ENCODE data around the gene PDE6G.

The PDE6G gene

DNA sequence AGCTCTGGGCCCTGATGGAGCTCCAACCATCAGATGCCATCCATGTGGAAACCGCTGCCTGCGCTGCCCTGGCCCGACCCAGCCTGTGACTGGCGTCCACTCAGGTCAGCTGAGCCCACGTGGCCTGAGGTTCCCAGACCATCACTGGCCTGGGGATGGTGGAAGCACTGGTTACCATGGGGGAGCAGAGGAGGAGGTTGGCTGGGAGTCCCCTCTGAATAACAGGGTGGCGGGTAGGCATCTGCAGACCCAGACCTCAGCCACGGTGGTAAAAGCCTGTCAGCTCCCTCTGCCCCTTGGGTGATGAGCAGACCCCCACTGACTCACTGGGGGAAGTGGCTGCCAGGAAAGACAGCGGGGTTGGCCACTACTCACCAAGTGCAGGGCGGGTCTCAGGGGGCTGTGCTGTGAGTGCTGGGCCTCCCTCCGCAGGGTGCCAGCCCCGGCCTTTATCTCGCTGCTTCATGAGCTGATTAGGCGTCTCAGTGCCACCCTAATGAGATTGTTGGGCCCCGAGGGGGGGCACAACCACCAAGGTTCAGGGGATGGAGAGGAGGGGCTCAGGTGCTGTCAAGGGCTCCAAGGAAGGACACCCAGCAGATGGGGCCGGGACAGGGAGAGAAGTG lies at the start of gene PDE6G:
Gene PDE6G, minus strand, starts transcription at position 425 of the 626 bp plus-strand sequence. CDS start 3,237 bp downstream, outside the sequence.
- FAIRE-seq: no peak

DNA sequence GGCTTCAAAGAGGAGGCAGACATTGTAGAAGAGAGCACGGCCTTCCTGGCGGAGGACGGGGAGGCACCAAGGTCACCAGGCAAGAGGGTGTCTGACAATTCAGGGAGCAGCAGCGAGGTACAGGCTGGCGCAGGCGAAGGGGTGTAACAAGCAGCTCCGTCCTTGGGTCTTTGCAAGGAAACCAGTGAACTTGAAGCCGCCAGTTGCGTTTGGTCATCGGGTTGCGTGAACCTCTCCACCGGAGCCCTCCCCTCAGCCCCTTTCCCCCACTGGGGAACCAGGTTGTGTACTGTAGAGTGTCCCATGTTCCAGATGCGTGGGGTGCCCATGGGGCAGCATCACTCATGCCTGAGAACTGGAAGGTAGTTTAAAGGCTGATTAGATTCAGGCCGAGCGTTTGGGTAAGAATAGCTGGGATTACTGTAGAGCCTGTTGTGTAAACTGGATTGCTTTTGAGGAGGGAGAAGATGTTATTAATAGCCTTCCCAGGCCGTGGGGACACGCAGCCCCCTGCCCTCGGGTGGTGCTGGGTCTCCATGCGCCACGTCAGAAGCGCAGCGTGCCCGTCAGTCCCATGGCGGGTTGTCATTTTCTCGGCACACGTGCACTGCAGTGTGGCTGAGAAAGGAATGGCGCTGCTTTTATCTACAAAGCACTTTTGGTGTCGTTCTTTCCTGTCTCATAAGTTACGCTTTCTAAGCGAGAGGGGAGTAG lies 49.3 kb upstream of the PDE6G start:
- FAIRE-seq: no peak

More for the DNA sequence above, at the start of gene PDE6G:
- no peak for DNase-seq (ENCODE audit: extremely low spot score, insufficient read length, low read depth)

DNA sequence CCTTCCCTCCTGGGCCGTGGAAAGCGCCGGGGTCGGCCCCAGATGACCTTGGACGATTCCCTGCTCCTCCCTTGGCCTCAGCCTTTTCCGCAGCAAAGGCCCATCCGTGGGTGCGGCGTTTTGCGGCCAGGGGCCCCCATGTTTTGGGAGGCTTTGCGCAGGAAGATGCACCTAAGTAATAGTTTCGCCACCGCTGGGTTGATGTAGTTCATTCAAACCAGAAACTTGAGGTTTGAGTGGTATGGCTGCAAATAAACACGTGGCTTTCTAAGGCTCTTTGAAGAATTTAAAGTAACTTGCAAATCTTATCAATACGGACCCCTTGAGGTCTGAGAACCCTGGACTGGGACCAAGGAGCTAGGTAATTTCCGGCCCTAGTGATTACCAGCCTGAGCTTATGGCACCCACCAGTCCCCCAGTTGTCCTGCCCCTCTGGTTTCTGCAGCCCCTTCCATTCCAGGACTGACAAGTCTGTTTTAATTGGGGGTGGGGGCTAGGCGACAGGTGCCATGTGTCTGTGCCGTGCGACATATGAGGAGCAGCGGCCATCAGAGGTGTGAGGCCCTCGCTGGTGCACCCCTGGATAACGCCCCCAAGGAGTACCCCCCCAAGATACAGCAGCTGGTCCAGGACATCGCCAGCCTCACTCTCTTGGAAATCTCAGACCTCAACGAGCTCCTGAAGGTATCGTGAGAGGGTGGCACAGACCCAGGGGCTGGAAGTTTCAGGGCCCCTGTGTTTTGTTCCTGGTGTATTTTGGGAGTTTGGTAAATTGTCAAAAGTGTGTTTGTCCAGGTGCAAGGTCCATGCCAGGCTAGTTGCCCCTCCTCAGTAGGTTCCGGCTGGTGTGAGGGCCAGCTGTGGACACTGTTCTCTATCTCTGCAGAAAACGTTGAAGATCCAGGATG lies 47.7 kb upstream of the PDE6G start:
- no peak for DNase-seq (ENCODE audit: extremely low spot score, insufficient read length, low read depth)
- FAIRE-seq: no peak

More for the DNA sequence above, 49.3 kb upstream of the PDE6G start:
- DNase-seq (ENCODE audit: extremely low spot score, insufficient read length, low read depth): no peak

DNA sequence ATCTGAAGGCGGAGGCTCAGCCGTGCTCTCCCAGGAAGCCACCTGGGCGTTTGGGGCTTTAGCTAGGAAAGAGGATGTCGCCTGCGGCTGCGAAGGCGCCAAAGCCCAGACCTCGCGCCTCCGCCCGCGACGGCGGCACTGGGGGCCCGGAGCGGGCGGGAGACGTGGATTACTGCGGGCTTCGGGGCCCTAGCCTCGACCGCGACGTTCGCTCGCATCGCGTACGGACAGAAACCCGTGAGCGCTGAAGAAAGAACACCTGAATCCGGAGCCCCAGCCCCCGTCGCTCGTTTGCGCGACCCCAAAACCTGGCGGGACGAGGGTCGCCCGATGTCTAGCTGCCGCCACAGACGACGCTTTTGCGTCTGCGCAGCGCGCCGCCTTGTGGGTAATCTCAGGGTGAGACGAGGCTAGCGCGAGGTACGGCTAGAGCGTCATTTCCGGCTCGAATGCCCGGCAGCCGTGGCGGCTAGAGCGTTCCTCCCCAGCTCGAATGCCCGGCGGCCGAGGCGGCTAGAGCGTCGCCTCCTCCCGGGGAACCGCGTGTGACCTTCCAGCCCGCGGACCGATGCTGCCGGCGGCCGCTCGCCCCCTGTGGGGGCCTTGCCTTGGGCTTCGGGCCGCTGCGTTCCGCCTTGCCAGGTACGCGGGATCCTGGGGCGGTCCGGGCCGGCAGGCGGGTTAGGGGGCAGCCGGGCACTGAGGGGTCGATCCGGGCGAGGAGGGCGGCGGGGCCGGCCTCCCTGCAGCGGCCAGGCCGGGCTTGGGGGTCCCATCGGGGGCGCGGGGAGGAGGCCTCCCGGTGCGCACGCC lies 46.8 kb upstream of the PDE6G start, which contains the start of gene MRPL12:
Gene MRPL12, plus strand, starts transcription at position 434 of the 813 bp plus-strand sequence. Its CDS starts 135 bp downstream, at position 569.
- FAIRE-seq: peak; percentile 94
- peak; percentile 97 for DNase-seq (ENCODE audit: extremely low spot score, insufficient read length, low read depth)

DNA sequence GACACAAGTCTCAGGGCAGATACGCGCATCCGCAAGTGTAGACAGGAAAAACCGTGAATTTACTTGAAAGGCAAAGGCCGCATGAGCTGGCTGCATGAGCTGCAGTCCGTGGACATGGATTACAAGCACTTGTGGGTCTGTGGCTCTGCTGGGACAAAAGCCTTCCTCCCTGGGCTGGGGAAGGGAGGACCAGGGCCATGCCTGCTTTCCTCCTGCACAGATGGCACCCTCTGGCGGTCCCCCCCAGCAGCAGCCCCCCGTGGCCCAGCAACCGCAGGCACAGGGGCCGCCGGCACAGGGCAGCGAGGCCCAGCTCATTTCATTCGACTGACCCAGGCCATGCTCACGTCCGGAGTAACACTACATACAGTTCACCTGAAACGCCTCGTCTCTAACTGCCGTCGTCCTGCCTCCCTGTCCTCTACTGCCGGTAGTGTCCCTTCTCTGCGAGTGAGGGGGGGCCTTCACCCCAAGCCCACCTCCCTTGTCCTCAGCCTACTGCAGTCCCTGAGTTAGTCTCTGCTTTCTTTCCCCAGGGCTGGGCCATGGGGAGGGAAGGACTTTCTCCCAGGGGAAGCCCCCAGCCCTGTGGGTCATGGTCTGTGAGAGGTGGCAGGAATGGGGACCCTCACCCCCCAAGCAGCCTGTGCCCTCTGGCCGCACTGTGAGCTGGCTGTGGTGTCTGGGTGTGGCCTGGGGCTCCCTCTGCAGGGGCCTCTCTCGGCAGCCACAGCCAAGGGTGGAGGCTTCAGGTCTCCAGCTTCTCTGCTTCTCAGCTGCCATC lies 45.1 kb upstream of the PDE6G start:
- DNase-seq (ENCODE audit: extremely low spot score, insufficient read length, low read depth): no peak
- no peak for FAIRE-seq

DNA sequence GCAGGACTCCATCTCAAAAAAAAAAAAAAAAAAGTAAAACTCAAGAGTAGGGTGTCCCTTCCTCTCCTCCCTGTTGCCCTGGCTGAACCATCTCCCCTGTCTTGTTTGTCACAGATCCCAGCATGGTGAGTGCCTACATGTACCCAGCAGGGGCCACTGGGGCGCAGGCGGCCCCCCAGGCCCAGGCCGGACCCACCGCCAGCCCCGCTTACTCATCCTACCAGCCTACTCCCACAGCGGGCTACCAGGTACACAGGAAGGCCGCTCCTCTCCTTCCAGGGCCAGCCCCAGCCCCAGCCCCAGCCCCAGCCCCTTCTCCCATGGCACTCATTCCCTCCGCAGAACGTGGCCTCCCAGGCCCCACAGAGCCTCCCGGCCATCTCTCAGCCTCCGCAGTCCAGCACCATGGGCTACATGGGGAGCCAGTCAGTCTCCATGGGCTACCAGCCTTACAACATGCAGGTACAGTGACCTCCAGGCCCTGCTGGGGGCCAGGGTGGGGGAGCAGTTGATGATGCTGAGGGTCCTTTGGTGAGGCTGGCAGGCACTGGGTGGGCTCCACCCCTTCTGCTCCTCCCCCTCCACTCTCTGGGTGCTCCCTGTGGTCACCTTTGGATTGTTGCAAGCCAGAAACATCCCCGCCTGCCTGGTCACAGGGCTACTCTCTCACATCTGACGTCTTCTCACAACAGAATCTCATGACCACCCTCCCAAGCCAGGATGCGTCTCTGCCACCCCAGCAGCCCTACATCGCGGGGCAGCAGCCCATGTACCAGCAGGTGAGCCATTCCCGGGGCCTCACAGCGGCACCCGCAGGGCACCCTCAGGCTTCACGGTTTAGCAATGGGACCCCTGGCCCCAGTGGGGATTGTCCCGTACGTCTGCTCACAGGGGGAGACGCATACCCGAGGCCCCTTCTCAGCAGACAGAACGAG lies 44.3 kb upstream of the PDE6G start:
- no peak for DNase-seq (ENCODE audit: extremely low spot score, insufficient read length, low read depth)
- FAIRE-seq: no peak

DNA sequence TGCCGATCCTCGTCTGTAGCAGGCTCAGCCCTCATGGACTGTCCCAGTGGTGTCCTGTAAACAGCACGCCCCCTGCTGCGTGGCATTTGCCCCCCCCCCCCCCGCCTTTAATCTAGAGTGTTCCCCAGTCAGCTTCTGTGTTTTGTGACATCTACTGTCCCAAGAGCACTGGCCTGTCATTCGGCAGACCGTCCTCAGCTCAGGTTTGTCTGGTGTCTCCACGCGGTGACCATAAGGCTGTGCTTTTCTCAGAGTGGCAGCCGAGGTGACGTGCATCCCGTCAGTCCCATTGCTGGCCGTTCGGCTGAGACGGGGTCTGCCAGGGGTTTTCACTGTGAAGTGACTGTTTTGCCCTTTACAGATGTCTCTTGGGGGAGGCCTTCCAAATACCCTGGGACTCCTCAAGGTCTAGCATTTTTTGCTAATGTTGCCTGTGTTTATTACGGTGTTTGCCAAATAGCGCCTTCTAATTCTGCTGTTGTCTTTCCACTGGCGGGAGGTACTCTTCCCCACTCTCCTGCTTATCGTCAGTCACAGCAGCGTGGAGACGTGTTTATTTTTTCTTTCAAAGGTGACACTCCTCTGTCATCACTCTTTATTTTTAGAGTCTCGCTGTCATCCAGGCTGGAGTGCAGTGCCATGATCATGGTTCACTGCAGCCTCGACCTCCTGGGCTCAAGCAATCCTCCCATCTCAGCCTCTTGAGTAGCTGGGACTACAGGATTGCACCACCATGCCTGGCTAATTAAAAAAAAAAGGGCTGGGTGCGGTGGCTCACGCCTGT lies 41.1 kb upstream of the PDE6G start:
- no peak for FAIRE-seq
- DNase-seq (ENCODE audit: extremely low spot score, insufficient read length, low read depth): no peak

DNA sequence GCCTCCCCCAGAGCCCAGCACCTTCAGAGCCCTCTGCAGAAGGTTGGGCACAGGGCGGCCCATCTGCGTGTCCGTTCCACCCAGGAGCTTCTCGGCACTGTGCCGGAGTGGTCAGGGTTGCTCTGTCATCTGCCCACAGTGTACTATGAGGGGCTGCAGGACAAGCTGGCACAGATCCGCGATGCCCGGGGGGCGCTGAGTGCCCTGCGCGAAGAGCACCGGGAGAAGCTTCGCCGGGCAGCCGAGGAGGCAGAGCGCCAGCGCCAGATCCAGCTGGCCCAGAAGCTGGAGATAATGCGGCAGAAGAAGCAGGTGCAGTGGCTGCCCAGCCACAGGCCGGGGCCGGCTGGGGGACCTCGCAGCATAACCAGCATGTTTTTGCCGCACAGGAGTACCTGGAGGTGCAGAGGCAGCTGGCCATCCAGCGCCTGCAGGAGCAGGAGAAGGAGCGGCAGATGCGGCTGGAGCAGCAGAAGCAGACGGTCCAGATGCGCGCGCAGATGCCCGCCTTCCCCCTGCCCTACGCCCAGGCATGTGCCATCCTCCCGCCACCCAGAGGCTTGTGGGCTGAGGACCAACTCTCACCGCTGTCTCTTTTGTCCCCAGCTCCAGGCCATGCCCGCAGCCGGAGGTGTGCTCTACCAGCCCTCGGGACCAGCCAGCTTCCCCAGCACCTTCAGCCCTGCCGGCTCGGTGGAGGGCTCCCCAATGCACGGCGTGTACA lies 40.0 kb upstream of the PDE6G start:
- FAIRE-seq: no peak
- no peak for DNase-seq (ENCODE audit: extremely low spot score, insufficient read length, low read depth)

DNA sequence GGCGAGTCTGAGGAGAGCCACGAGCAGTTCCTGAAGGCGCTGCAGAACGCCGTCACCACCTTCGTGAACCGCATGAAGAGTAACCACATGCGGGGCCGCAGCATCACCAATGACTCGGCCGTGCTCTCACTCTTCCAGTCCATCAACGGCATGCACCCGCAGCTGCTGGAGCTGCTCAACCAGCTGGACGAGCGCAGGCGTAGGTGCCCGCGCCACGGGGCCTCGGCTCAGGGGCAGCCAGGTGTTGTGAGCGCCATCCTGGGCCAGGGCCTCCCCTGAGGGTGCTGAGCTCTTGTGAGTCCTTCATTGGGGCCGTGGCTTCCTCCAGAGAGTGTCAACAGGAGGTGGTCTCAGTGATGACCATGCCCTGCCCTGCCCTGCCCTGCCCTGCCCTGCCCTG lies 39.5 kb upstream of the PDE6G start:
- no peak for FAIRE-seq

DNA sequence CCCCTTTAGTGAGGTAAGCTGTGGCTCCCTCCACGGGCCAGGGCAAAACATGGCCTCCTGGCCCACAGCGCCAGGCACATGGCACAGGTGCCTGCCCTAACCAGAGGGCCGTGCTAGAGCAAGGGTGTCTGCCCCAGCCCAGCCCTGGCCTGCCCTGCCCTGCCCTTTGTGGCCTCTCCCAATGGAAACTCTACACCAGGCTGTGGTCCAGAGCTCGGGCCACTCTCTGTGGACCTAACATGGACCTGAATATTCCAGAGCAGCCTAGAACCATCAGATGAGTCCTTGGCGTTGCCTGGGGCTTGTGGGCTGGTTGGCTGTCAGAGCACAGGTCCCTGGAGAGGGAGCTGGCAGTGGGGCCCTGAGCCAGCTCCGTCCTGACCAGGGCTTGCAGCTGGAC lies 38.9 kb upstream of the PDE6G start:
- DNase-seq (ENCODE audit: extremely low spot score, insufficient read length, low read depth): no peak
- FAIRE-seq: no peak

More for the DNA sequence above, 39.5 kb upstream of the PDE6G start:
- DNase-seq (ENCODE audit: extremely low spot score, insufficient read length, low read depth): no peak

DNA sequence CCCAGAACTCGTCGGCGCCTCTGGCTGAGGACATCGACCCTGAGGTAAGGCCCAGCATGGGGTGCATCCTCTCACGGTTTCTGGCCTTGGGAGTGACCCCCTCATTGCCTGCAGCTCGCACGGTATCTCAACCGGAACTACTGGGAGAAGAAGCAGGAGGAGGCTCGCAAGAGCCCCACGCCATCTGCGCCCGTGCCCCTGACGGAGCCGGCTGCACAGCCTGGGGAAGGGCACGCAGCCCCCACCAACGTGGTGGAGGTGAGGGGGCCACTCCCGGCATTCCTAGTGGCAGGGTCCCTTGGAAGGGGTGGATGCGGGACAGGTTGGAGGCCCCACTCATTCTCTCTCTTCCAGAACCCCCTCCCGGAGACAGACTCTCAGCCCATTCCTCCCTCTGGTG lies 38.5 kb upstream of the PDE6G start:
- FAIRE-seq: no peak
- no peak for DNase-seq (ENCODE audit: extremely low spot score, insufficient read length, low read depth)

DNA sequence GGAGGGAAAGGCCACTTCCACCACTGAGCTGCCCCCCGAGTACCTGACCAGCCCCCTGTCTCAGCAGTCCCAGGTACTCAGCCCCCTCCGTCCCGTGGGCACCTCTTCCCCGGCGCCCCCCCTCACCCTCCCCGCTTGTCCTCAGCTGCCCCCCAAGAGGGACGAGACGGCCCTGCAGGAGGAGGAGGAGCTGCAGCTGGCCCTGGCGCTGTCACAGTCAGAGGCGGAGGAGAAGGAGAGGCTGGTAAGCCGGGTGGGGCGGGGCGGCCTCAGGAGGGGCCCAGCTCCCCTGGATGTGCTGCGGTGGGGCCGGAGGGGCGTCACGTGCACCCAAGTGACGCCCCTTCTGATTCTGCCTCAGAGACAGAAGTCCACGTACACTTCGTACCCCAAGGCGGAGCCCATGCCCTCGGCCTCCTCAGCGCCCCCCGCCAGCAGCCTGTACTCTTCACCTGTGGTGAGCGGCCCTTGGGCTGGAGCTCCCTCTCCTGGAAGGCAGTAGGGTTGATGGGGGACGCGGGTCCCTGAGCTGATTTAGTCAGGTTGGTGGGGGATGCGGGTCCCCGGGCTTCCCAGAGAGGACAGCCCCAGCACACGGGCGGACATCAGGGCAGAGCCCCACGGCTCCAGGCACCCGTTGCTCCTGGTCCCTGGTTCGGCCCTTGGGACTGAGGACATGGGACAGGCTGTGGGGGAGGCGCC lies 37.3 kb upstream of the PDE6G start:
- DNase-seq (ENCODE audit: extremely low spot score, insufficient read length, low read depth): no peak
- no peak for FAIRE-seq

DNA sequence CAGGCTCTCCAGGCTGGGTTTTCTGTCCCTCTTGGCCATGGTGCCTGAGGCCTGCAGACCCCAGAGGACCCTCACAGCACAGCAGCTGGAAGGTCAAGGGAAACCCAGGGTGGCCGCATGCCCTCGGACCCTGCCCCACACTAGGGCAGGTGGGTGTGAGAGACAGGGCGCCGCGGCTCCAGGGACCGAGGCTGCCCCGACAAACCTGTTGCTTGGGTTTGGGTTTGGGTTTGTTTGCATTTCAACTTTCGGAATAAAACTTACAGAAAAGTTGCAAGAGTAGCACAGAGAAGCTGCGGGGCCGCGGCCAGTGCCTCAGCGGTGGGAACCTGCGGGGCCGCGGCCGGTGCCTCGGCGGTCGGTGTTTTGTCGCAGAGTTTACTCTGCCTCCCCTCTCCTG lies 35.3 kb upstream of the PDE6G start:
- FAIRE-seq (no peak), DNase-seq (ENCODE audit: extremely low spot score, insufficient read length, low read depth) (no peak)

DNA sequence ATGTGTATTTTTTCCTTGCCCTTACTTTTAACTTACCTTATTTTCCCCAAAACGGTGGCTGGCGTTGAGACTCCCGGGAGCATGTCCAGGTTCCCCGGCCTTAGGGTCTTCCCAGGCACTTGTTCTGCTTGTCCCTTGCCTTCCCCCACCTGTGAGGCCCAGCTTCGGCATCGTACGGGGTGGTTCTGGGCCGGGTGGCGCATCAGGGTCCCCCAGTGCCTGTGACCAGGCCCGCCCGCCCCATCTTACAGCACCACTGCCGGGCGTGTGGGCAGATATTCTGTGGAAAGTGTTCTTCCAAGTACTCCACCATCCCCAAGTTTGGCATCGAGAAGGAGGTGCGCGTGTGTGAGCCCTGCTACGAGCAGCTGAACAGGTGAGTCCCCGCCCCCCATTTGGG lies 34.9 kb upstream of the PDE6G start:
- DNase-seq (ENCODE audit: extremely low spot score, insufficient read length, low read depth): no peak
- FAIRE-seq: no peak

DNA sequence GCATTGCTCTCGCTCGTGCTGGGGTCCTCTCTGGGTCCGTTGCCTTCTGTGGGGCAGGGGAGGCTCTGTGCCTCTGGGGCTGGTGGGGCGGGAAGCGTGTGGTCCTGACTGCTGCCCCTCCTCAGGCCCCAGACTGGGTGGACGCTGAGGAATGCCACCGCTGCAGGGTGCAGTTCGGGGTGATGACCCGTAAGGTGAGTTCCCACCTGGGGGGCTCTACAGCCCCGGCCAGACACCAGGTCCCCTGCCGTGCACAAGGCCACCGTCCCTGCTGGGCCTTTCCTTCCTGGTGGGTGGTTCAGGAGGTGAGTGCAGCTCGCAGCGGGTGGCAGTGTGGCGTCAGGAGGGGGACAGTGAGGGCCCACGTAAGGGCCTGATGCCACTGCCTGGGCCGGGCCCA lies 34.2 kb upstream of the PDE6G start:
- DNase-seq (ENCODE audit: extremely low spot score, insufficient read length, low read depth): no peak
- no peak for FAIRE-seq

DNA sequence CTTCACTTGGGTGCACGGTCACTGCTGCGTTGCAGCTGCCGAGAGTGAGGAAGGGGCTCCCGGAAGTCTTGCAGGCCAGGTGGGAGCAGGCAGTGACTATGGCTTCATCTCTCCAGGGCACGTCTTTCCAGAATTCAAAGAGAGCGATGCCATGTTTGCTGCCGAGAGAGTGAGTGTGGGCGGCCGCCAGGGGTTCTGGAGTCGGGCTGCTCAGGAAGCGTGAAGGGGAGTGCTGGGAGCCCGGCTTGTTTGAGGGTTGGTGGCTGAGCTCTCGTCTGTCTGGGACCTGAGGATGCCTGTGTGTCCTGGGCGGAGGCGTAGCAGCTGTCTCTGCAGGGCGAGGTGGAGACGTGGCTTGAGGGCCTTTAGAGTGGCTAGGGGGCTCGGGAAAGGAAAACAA lies 33.7 kb upstream of the PDE6G start:
- FAIRE-seq (no peak), DNase-seq (ENCODE audit: extremely low spot score, insufficient read length, low read depth) (no peak)

Measured in GM18507 (cell line).